Mucosa of rectum (tissue), 2 donors: ENCODE data around the gene MOSMO.
"Not testable (repeated sequence)": the region's sequence is repeated elsewhere in the genome, so short reads cannot be mapped to it uniquely, and the experiment has no call there.

Source experiments
- H3K27ac ChIP-seq, 2 donors: one replicate each; pipeline ENCODE4 v1.7.0; 2013; ENCODE audit warnings: inconsistent platforms in 2 of 2, low read depth in 2 of 2, low read length in 2 of 2
- H3K27me3 ChIP-seq, 2 donors: one replicate each; pipeline ENCODE4 v1.7.0; 2013; ENCODE audit warnings: low read length in 2 of 2; ENCODE audit not compliant: control insufficient read depth in 2 of 2, insufficient read depth in 2 of 2
- H3K36me3 ChIP-seq, 2 donors: one replicate each; pipeline ENCODE4 v1.7.0; 2013; ENCODE audit warnings: low read length in 2 of 2; ENCODE audit not compliant: control insufficient read depth in 2 of 2, insufficient read depth in 2 of 2
- H3K4me1 ChIP-seq, 2 donors: one replicate each; pipeline ENCODE4 v1.7.0; 2013; ENCODE audit warnings: low read length in 2 of 2, mild to moderate bottlenecking in 1 of 2; ENCODE audit not compliant: control insufficient read depth in 2 of 2, insufficient read depth in 2 of 2
- H3K4me3 ChIP-seq, 2 donors: one replicate each; pipeline ENCODE4 v1.7.0; 2013; ENCODE audit warnings: low read length in 2 of 2
- H3K9ac ChIP-seq, 2 donors: one replicate each; pipeline ENCODE4 v1.7.0; 2013; ENCODE audit warnings: low read length in 2 of 2, low read depth in 1 of 2, mild to moderate bottlenecking in 1 of 2
- H3K9me3 ChIP-seq, 2 donors: one replicate each; pipeline ENCODE4 v1.7.0; 2013; ENCODE audit warnings: low read length in 2 of 2; ENCODE audit not compliant: control insufficient read depth in 2 of 2
- donor health status: healthy.
- donor health status: Normal muscosa, but diverticular disease.

The MOSMO gene

GRCh38 chr16:22099256-22099975, 91.5 kb downstream of the MOSMO start:
- H3K27ac ChIP-seq = no peak overlapping the region
- H3K27me3 ChIP-seq = no peaks in the 10 kb centered on the region
- no peaks in the 10 kb centered on the region for H3K4me1 ChIP-seq
- H3K9me3 ChIP-seq = no peaks in the 10 kb centered on the region
- H3K4me3 ChIP-seq = no peak overlapping the region
- H3K36me3 ChIP-seq = no peaks in the 10 kb centered on the region
- H3K9ac ChIP-seq = no peak overlapping the region

GRCh38 chr16:22103441-22103840, 95.5 kb downstream of the MOSMO start:
- Histone ChIP-seq H3K27me3 (no peaks in the 10 kb centered on the region), H3K36me3 (no peaks in the 10 kb centered on the region), H3K9me3 (no peaks in the 10 kb centered on the region), H3K4me1 (no peaks in the 10 kb centered on the region), H3K27ac (no peak overlapping the region), H3K9ac (no peak overlapping the region), H3K4me3 (no peak overlapping the region)

- H3K4me1 ChIP-seq = no peaks in the 10 kb centered on the region
- H3K36me3 ChIP-seq = no peaks in the 10 kb centered on the region
- no peak overlapping the region for H3K27ac ChIP-seq
- H3K27me3 ChIP-seq = peaks cover 2 to 3% of the 10 kb centered on the region in 2 donors
- no peak overlapping the region for H3K9ac ChIP-seq
- H3K4me3 ChIP-seq = no peak overlapping the region
- H3K9me3 ChIP-seq = no peaks in the 10 kb centered on the region
Observed at GRCh38 chr16:22109258-22109898, 101.5 kb downstream of the MOSMO start.

GRCh38 chr16:22111629-22112028, 103.7 kb downstream of the MOSMO start:
- not testable (repeated sequence) for H3K36me3 ChIP-seq, H3K4me1 ChIP-seq, H3K9ac ChIP-seq, H3K27me3 ChIP-seq, H3K4me3 ChIP-seq, H3K27ac ChIP-seq, H3K9me3 ChIP-seq

GRCh38 chr16:22116095-22116700, 108.3 kb downstream of the MOSMO start:
- Histone ChIP-seq H3K36me3 (no peaks in the 10 kb centered on the region), H3K4me1 (no peaks in the 10 kb centered on the region), H3K4me3 (no peak overlapping the region), H3K27ac (no peak overlapping the region), H3K9me3 (no peaks in the 10 kb centered on the region), H3K27me3 (no peaks in the 10 kb centered on the region), H3K9ac (no peak overlapping the region)

- no peak overlapping the region for H3K9ac ChIP-seq
- no peaks in the 10 kb centered on the region for H3K9me3 ChIP-seq
- H3K27ac ChIP-seq = no peak overlapping the region
- no peaks in the 10 kb centered on the region for H3K36me3 ChIP-seq
- no peaks in the 10 kb centered on the region for H3K27me3 ChIP-seq
- H3K4me1 ChIP-seq = no peaks in the 10 kb centered on the region
- H3K4me3 ChIP-seq = no peak overlapping the region
Observed at GRCh38 chr16:22117609-22118008, 109.7 kb downstream of the MOSMO start.

- Histone ChIP-seq H3K4me3 (no peak overlapping the region), H3K9me3 (no peaks in the 10 kb centered on the region), H3K9ac (no peak overlapping the region), H3K27ac (no peak overlapping the region), H3K4me1 (no peaks in the 10 kb centered on the region), H3K36me3 (no peaks in the 10 kb centered on the region), H3K27me3 (no peaks in the 10 kb centered on the region)
Observed at GRCh38 chr16:22120440-22120839, 112.5 kb downstream of the MOSMO start.

- H3K9ac ChIP-seq = no peak overlapping the region
- H3K4me1 ChIP-seq = no peaks in the 10 kb centered on the region
- no peaks in the 10 kb centered on the region for H3K27me3 ChIP-seq
- no peak overlapping the region for H3K4me3 ChIP-seq
- H3K27ac ChIP-seq = no peak overlapping the region
- H3K9me3 ChIP-seq = no peaks in the 10 kb centered on the region
- H3K36me3 ChIP-seq = no peaks in the 10 kb centered on the region
Observed at GRCh38 chr16:22122239-22122638, 114.3 kb downstream of the MOSMO start.

- Histone ChIP-seq H3K9ac (no peak overlapping the region), H3K9me3 (no peaks in the 10 kb centered on the region), H3K27me3 (no peaks in the 10 kb centered on the region), H3K4me3 (no peak overlapping the region), H3K36me3 (no peaks in the 10 kb centered on the region), H3K27ac (no peak overlapping the region), H3K4me1 (no peaks in the 10 kb centered on the region)
Observed at GRCh38 chr16:22123146-22123545, 115.2 kb downstream of the MOSMO start.

GRCh38 chr16:22123759-22124490, 116.0 kb downstream of the MOSMO start:
- Histone ChIP-seq H3K27ac (no peak overlapping the region), H3K36me3 (no peaks in the 10 kb centered on the region), H3K9me3 (no peaks in the 10 kb centered on the region), H3K4me3 (no peak overlapping the region), H3K9ac (no peak overlapping the region), H3K4me1 (no peaks in the 10 kb centered on the region), H3K27me3 (no peaks in the 10 kb centered on the region)
